T-cell (primary cell): ENCODE data around the gene COG5. TPM values are rescaled to one million over a fixed set of nuclear protein-coding genes. Genes with fewer than 3 reads are reported as not detected.

ENCODE experiments used
- ATAC-seq, 4 experiments: fragments of 200-7000 bp in 3 of 4; fragments of 150-1000 bp in 1 of 4; cut with Tn5 transposase; replicated peaks in 1 of 4; 1 replicate in 3 of 4; 2 replicates in 1 of 4; pipeline ENCODE4 v1.10.0; 2021; ENCODE audit warnings: moderate library complexity in 3 of 4, mild to moderate bottlenecking in 2 of 4, moderate number of reproducible peaks in 1 of 4
- CTCF ChIA-PET, 2 donors: fragments of 300-600 bp; sonication (Branson Sonifier 250); formaldehyde crosslinking; loops; one replicate each; lab custom pipeline; 2022; ENCODE audit warnings: antibody characterized with exemption in 2 of 2; lab: Charles Lee
- POLR2A ChIA-PET, 2 donors: fragments of 300-600 bp; sonication (Branson Sonifier 250); formaldehyde crosslinking; loops; one replicate each; lab custom pipeline; 2022; ENCODE audit warnings: antibody characterized with exemption in 2 of 2; lab: Charles Lee
- DNase-seq, 35 experiments: peaks; one replicate each; pipeline versions ENCODE4 v3.0.0 to v3.0.0-alpha.2; 2013 to 2023
- H3K27ac ChIP-seq: one replicate; pipeline ENCODE4 v1.5.1; 2013; ENCODE audit warnings: low read length
- H3K27me3 ChIP-seq, 2 experiments: replicated peaks in 1 of 2; 1 replicate in 1 of 2; 2 replicates in 1 of 2; pipeline versions ENCODE4 v1.6.1 to v1.7.0; 2013; ENCODE audit warnings: low read length in 1 of 2, mixed read lengths in 1 of 2; ENCODE audit not compliant: control insufficient read depth in 2 of 2, insufficient read depth in 2 of 2; ENCODE audit errors: extremely low read depth in 1 of 2
- H3K36me3 ChIP-seq, 2 donors: 1 replicate in 1 of 2; 2 replicates in 1 of 2; pipeline versions ENCODE4 v1.6.1 to v1.7.0; 2013; ENCODE audit warnings: low read length in 1 of 2; ENCODE audit not compliant: control insufficient read depth in 2 of 2, insufficient read depth in 1 of 2; ENCODE audit errors: extremely low read depth in 1 of 2
- H3K4me1 ChIP-seq, 2 experiments: 1 replicate in 1 of 2; 2 replicates in 1 of 2; pipeline versions ENCODE4 v1.6.1 to v1.7.0; 2013; ENCODE audit warnings: low read length in 2 of 2, mixed read lengths in 1 of 2; ENCODE audit not compliant: insufficient read depth in 2 of 2, control insufficient read depth in 1 of 2; ENCODE audit errors: extremely low read depth in 1 of 2
- H3K4me3 ChIP-seq, 2 donors: 1 replicate in 1 of 2; 2 replicates in 1 of 2; pipeline versions ENCODE4 v1.5.1 to v1.7.0; 2013; ENCODE audit warnings: mild to moderate bottlenecking in 2 of 2, low read length in 1 of 2, moderate library complexity in 1 of 2; ENCODE audit not compliant: control insufficient read depth in 1 of 2; ENCODE audit errors: extremely low read depth in 1 of 2
- H3K9me3 ChIP-seq: 2 replicates; pipeline ENCODE4 v1.7.0; 2013
- H3K27ac Mint-ChIP-seq, 2 donors: one replicate each; pipeline ENCODE4 v1.8.0; 2020 to 2021; ENCODE audit warnings: mild to moderate bottlenecking in 2 of 2, mixed read lengths in 2 of 2
- H3K27me3 Mint-ChIP-seq, 2 donors: one replicate each; pipeline ENCODE4 v1.8.0; 2021 to 2022; ENCODE audit warnings: mixed read lengths in 2 of 2
- H3K36me3 Mint-ChIP-seq: one replicate; pipeline ENCODE4 v1.8.0; 2021; ENCODE audit warnings: mixed read lengths
- H3K4me1 Mint-ChIP-seq, 3 donors: one replicate each; pipeline ENCODE4 v1.8.0; 2020 to 2022; ENCODE audit warnings: mixed read lengths in 3 of 3, mild to moderate bottlenecking in 1 of 3
- H3K4me3 Mint-ChIP-seq, 3 donors: one replicate each; pipeline ENCODE4 v1.8.0; 2020 to 2022; ENCODE audit warnings: mild to moderate bottlenecking in 3 of 3, mixed read lengths in 3 of 3, moderate library complexity in 3 of 3
- H3K9me3 Mint-ChIP-seq, 3 donors: one replicate each; pipeline ENCODE4 v1.8.0; 2020 to 2022; ENCODE audit warnings: mixed read lengths in 3 of 3
- WGBS: methylation state at CpG from one replicate; pipeline ENCODE4 v1.1.5; 2013; ENCODE audit warnings: missing lambda C conversion rate; ENCODE audit not compliant: insufficient coverage; 5-methylcytosine and 5-hydroxymethylcytosine counted together
- total RNA-seq, 35 experiments: library from RNA in 6 of 35; stranded (reverse) in 6 of 35; fragments of 120-200 nt in 1 of 35; gene quantifications; one replicate each; pipeline versions ENCODE4 v1.2.1 to v1.2.4 and lab custom pipeline; 2013 to 2026

The COG5 gene
- total RNA-seq, 5 donors from 2014 or later (not counting 1 experiment from before 2014, with no cell fraction given) = 37.3 to 83.8 (median 55.4) TPM

- POLR2A ChIA-PET = no interaction called here
- peaks cover 0 to 3% of the 10 kb centered on the region in 2 donors for H3K36me3 ChIP-seq
- H3K4me1 ChIP-seq = no peaks in the 10 kb centered on the region
- peaks cover 0 to 5% (median 0%) of the 10 kb centered on the region in 3 donors for H3K4me1 Mint-ChIP-seq
- WGBS = 94% methylated on average over 4 of the region's 8 CpGs
- no peaks in the 10 kb centered on the region for H3K27me3 Mint-ChIP-seq
- H3K27ac Mint-ChIP-seq = no peak overlapping the region
- no peak overlapping the region for H3K4me3 ChIP-seq
- CTCF ChIA-PET = no interaction called here
- no peak overlapping the region for H3K27ac ChIP-seq
- DNase-seq = no peak
- H3K36me3 Mint-ChIP-seq = peaks cover 29% of the 10 kb centered on the region
- no peaks in the 10 kb centered on the region for H3K9me3 Mint-ChIP-seq
- no peaks in the 10 kb centered on the region for H3K9me3 ChIP-seq
- no peak for ATAC-seq
- H3K27me3 ChIP-seq = no peaks in the 10 kb centered on the region
- H3K4me3 Mint-ChIP-seq = no peak overlapping the region
These were observed 175.1 kb downstream of the COG5 start for GRCh38 chr7:107388604-107389003.

DNA sequence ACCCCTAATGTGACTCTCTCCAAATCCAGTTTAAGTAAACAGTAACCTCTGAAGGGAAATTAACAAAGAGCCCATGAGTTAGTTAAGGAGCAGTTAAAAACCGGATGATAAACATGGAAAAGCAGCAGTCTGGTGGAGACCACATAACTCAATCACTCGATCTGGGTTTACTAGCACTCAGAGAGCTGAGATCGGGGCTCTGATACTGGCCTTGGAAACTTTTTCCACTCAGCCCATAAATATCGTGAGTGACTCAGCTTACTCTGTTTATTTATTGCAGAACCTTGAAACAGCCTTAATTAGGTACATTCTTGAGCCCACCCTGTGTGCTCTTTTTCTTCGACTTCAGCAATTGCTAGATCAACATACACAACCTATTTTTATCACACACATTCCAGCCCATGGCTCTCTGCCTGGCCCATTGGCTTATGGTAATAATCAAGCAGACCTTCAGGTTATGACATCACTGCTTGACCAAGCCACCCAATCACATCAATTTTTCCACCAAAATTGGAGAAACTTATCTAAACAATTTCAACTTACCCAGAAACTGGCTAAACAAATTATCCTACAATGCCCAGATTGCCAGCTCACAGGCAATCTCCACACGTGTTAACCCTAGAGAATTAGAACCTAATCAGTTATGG lies 176.0 kb downstream of the COG5 start:
- ATAC-seq = no peak
- no peaks in the 10 kb centered on the region for H3K4me1 ChIP-seq
- H3K27ac Mint-ChIP-seq = peak overlapping the region in 1 of 2 donors; percentile 5
- peaks cover 23% of the 10 kb centered on the region for H3K36me3 Mint-ChIP-seq
- H3K27me3 ChIP-seq = no peaks in the 10 kb centered on the region
- ChIA-PET CTCF (no interaction called here), POLR2A (interaction anchor here in 1 of 2 donors (0.7 kb wide), 1 partner anchor 355 kb away, joined by 3 read pairs; no protein-coding TSS in a partner anchor)
- 89% methylated on average over 6 of the region's 6 CpGs for WGBS
- H3K36me3 ChIP-seq = peaks cover 0 to 5% of the 10 kb centered on the region in 2 donors
- H3K27ac ChIP-seq = no peak overlapping the region
- H3K4me3 Mint-ChIP-seq = no peak overlapping the region
- H3K9me3 Mint-ChIP-seq = no peaks in the 10 kb centered on the region
- H3K4me1 Mint-ChIP-seq = peaks cover 0 to 5% (median 0%) of the 10 kb centered on the region in 3 donors
- DNase-seq = no peak
- no peaks in the 10 kb centered on the region for H3K9me3 ChIP-seq
- H3K4me3 ChIP-seq = no peak overlapping the region
- H3K27me3 Mint-ChIP-seq = no peaks in the 10 kb centered on the region

DNA sequence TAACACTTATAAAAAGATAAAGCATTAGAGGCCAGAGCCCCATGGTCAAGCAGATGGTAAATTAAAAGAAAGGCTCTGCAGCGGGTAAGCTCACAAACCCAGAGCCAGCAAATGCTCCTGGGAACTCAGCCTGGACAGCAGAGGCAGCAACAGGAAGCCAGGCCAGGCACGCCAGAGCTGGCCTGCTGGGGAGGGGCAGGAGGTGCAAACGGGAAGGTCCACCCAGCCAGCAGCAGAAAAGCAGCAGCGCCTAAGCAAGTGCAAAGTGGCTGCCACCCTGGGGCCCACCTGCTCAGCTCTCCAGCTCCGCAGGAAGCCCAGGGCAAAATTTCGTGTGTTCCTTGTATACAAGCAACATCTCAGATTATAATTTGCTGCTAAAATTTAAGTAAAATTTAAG lies 176.6 kb downstream of the COG5 start:
- no peaks in the 10 kb centered on the region for H3K27me3 Mint-ChIP-seq
- CTCF ChIA-PET = no interaction called here
- ATAC-seq (no peak), DNase-seq (no peak)
- H3K36me3 Mint-ChIP-seq = peaks cover 23% of the 10 kb centered on the region
- WGBS = 81% methylated on average over 4 of the region's 6 CpGs
- H3K4me3 Mint-ChIP-seq = no peak overlapping the region
- Histone ChIP-seq H3K4me1 (no peaks in the 10 kb centered on the region), H3K36me3 (peaks cover 0 to 5% of the 10 kb centered on the region in 2 donors), H3K4me3 (no peak overlapping the region), H3K27me3 (no peaks in the 10 kb centered on the region), H3K9me3 (no peaks in the 10 kb centered on the region), H3K27ac (no peak overlapping the region)
- peaks cover 0 to 5% (median 0%) of the 10 kb centered on the region in 3 donors for H3K4me1 Mint-ChIP-seq
- POLR2A ChIA-PET = interaction anchor here in 1 of 2 donors (0.7 kb wide), 1 partner anchor 356 kb away, joined by 3 read pairs; no protein-coding TSS in a partner anchor
- no peaks in the 10 kb centered on the region for H3K9me3 Mint-ChIP-seq
- H3K27ac Mint-ChIP-seq = no peak overlapping the region

DNA sequence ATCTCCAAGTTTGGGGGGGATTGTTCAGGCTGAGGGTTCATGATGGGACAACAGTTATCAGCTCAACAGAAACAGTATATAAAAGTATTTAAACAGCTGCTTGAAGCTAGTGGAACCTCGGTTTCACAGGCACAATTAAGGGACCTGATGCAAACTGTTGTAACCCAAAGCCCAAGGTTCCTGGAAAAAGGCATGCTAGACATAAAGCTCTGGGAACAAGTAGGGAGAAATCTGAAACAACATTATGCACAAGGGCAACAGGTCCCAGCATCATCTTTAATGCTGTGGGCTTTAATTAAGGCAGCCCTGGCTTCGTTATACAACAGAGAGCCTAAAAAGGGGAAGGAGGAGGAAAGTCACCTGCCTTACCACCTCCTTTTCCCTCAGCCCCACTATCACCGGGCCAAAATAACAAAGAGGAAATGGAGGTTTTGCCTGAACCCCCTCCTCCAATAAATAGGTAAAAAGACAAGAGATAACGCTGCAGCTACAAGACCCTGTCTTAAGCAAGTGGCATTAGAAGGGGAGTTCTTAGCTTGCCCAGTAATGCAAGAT lies 177.1 kb downstream of the COG5 start:
- Histone ChIP-seq H3K4me1 (no peaks in the 10 kb centered on the region), H3K27me3 (no peaks in the 10 kb centered on the region), H3K4me3 (no peak overlapping the region), H3K36me3 (peaks cover 0 to 5% of the 10 kb centered on the region in 2 donors), H3K27ac (no peak overlapping the region), H3K9me3 (no peaks in the 10 kb centered on the region)
- CTCF ChIA-PET = no interaction called here
- H3K4me1 Mint-ChIP-seq = peaks cover 0 to 5% (median 0%) of the 10 kb centered on the region in 3 donors
- no peaks in the 10 kb centered on the region for H3K27me3 Mint-ChIP-seq
- no peak for ATAC-seq
- POLR2A ChIA-PET = interaction anchor here in 1 of 2 donors (0.5 to 0.7 kb wide), 2 partner anchors 357 to 745 kb away, joined by 3 to 6 read pairs; no protein-coding TSS in a partner anchor
- H3K27ac Mint-ChIP-seq = no peak overlapping the region
- no peak for DNase-seq
- no peaks in the 10 kb centered on the region for H3K9me3 Mint-ChIP-seq
- no CpG with 5 or more reads among the region's 4 CpGs for WGBS
- H3K36me3 Mint-ChIP-seq = peaks cover 25% of the 10 kb centered on the region
- H3K4me3 Mint-ChIP-seq = no peak overlapping the region

DNA sequence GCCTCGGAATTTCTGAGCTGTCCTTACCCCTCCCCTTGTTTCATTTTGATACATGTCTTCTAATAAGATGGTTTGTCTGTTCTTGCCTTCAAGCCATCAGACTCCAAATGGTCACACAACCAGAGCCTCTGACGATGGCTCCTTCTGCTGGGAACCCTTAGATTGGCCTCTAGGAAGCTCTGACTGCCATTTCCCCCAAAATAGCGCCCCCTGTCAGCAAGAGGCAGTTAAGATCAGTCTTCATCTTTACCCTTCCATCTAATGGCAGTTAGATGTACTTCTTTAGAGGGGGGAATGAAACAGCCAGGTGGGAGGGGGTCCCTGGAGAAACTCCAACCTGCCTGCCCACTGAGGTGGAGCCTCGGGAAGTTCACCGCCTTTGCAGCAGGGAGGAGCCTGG lies 179.7 kb downstream of the COG5 start:
- H3K36me3 ChIP-seq = peaks cover 0 to 3% of the 10 kb centered on the region in 2 donors
- ChIA-PET CTCF (no interaction called here), POLR2A (interaction anchor here in 1 of 2 donors (0.6 kb wide), 1 partner anchor 54 kb away, joined by 3 read pairs; no protein-coding TSS in a partner anchor)
- Mint-ChIP-seq H3K27me3 (no peaks in the 10 kb centered on the region), H3K9me3 (no peaks in the 10 kb centered on the region), H3K4me3 (no peak overlapping the region), H3K36me3 (peaks cover 13% of the 10 kb centered on the region), H3K4me1 (peaks cover 3 to 14% (median 12%) of the 10 kb centered on the region in 3 donors), H3K27ac (no peak overlapping the region)
- ATAC-seq = no peak
- no peak for DNase-seq
- no peak overlapping the region for H3K4me3 ChIP-seq
- no peaks in the 10 kb centered on the region for H3K9me3 ChIP-seq
- H3K4me1 ChIP-seq = no peaks in the 10 kb centered on the region
- H3K27me3 ChIP-seq = no peaks in the 10 kb centered on the region
- H3K27ac ChIP-seq = no peak overlapping the region
- 100% methylated on average over 1 of the region's 5 CpGs for WGBS

- H3K9me3 Mint-ChIP-seq = no peaks in the 10 kb centered on the region
- DNase-seq = no peak
- peaks cover 3 to 14% (median 12%) of the 10 kb centered on the region in 3 donors for H3K4me1 Mint-ChIP-seq
- H3K4me3 ChIP-seq = no peak overlapping the region
- peaks cover 0 to 3% of the 10 kb centered on the region in 2 donors for H3K36me3 ChIP-seq
- ChIA-PET POLR2A (no interaction called here), CTCF (interaction anchor here in 1 of 2 donors (0.6 kb wide), 1 partner anchor 875 kb away, joined by 3 read pairs; no protein-coding TSS in a partner anchor)
- ATAC-seq = no peak
- H3K36me3 Mint-ChIP-seq = peaks cover 13% of the 10 kb centered on the region
- no peaks in the 10 kb centered on the region for H3K9me3 ChIP-seq
- 100% methylated on average over 1 of the region's 4 CpGs for WGBS
- H3K4me3 Mint-ChIP-seq = no peak overlapping the region
- no peak overlapping the region for H3K27ac Mint-ChIP-seq
- H3K27ac ChIP-seq = no peak overlapping the region
- no peaks in the 10 kb centered on the region for H3K4me1 ChIP-seq
- H3K27me3 ChIP-seq = no peaks in the 10 kb centered on the region
- H3K27me3 Mint-ChIP-seq = no peaks in the 10 kb centered on the region
These were observed 180.5 kb downstream of the COG5 start for GRCh38 chr7:107383203-107383602.
